Breast epithelium (tissue), 4 donors: Measurements from ENCODE around the gene MFSD11. TPM values are rescaled to one million over a fixed set of nuclear protein-coding genes. Genes with fewer than 3 reads are reported as not detected.
A peak's percentile ranks its signal among the peaks of the same experiment; 100 is the strongest.
"Not testable (repeated sequence)": the region's sequence is repeated elsewhere in the genome, so short reads cannot be mapped to it uniquely, and the experiment has no call there.

Source experiments
- DNase-seq, 2 donors: peaks; one replicate each; pipeline ENCODE4 v3.0.0-alpha.2; 2019; ENCODE audit warnings: low spot score in 2 of 2
- H3K27ac ChIP-seq, 2 donors: fragments of 200-600 bp; sonication (generic) in 1 of 2; one replicate each; pipeline ENCODE4 v1.5.1; 2016 to 2019; ENCODE audit warnings: mild to moderate bottlenecking in 1 of 2
- H3K27me3 ChIP-seq, 2 donors: fragments of 200-600 bp; sonication (generic) in 1 of 2; one replicate each; pipeline versions ENCODE4 v1.5.1 to v1.6.0; 2017 to 2019; ENCODE audit warnings: control low read depth in 1 of 2, mild to moderate bottlenecking in 1 of 2
- H3K36me3 ChIP-seq: fragments of 200-600 bp; one replicate; pipeline ENCODE4 v1.5.1; 2019
- H3K4me1 ChIP-seq, 2 donors: fragments of 200-600 bp; sonication (generic); one replicate each; pipeline ENCODE4 v1.5.1; 2016 to 2019; ENCODE audit warnings: control low read depth in 1 of 2
- H3K4me3 ChIP-seq, 3 donors: fragments of 200-600 bp; sonication (generic); 1 replicate in 2 of 3; 2 replicates in 1 of 3; pipeline ENCODE4 v1.5.1; 2016 to 2019; ENCODE audit warnings: mild to moderate bottlenecking in 3 of 3, moderate library complexity in 2 of 3
- H3K9me3 ChIP-seq, 2 donors: fragments of 200-600 bp; sonication (generic) in 1 of 2; one replicate each; pipeline ENCODE4 v1.5.1; 2016 to 2019; ENCODE audit warnings: control low read depth in 1 of 2
- POLR2A ChIP-seq: fragments of 450-650 bp; IDR thresholded peaks from one replicate; pipeline ENCODE4 v1.6.1; 2016; ENCODE audit warnings: antibody characterized with exemption, mild to moderate bottlenecking, moderate library complexity
- POLR2AphosphoS5 ChIP-seq, 3 donors: sonication (generic); formaldehyde crosslinking; IDR thresholded peaks; one replicate each; pipeline ENCODE4 v1.6.1; 2017; ENCODE audit warnings: antibody characterized with exemption in 3 of 3
- intact Hi-C: fragments of 100-400 bp; cut with DNase I; formaldehyde crosslinking; loops from one replicate; pipeline ENCODE4 v1.15.1; 2023; ENCODE audit warnings: low total_unique reads
- total RNA-seq, 3 donors: library from RNA; depleted of rRNA; stranded (reverse); fragments of >200 nt; gene quantifications; one replicate each; pipeline ENCODE4 v1.1.0, GENCODE V29; 2016
- TF ChIP-seq, protein P1 (sequence below), 3 donors: fragments of 450-650 bp; IDR thresholded peaks; one replicate each; pipeline ENCODE4 v1.5.1; 2016 to 2017; ENCODE audit warnings: antibody characterized with exemption in 3 of 3, mild to moderate bottlenecking in 3 of 3, moderate library complexity in 3 of 3

MFSD11 gene
- total RNA-seq, 3 donors from 2014 or later, result 20.6 to 42.6 (median 23.6) TPM

DNA sequence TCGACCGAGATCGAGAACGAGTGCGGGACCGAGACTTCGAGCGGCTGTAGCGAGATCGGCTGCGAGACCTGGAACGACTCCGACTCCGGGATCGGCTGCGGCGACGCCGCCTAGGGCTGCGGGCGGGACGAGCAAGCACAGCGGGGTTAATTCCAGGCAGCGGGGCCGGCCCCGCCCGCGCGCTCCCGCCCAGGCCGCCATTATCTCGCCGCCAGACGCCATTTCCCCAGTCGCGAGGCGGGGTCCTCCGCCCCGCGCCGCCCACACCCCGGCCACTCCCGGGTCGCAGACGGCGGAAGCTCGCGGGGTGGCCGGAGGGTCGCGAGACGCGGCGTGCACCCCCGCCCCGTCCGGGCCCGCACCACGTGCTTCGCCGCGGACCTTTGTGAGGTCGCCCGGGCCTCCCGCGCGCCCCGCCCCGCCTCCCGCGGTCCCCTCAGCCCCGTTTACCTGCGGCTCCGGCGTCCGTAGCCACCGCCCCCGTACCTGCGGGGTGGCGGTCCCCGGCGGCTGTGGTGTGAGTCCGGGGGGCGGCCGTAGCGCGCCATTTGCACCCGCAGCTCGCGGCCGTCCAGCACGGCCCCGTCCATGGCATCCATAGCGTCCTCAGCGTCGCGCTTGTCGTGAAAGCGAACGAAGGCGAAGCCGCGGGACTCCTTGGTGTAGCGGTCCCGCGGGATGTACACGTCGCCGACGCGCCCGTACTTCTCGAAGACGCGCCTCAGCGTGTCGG, 1.4 kb upstream of the MFSD11 start:
- peaks cover 0 to 21% of the 10 kb centered on the region in 2 donors for H3K4me1 ChIP-seq
- no peaks in the 10 kb centered on the region for H3K9me3 ChIP-seq
- H3K4me3 ChIP-seq, result peak overlapping the region; percentile 93 to 97 (median 96)
- no peaks in the 10 kb centered on the region for H3K36me3 ChIP-seq
- no peaks in the 10 kb centered on the region for H3K27me3 ChIP-seq
- intact Hi-C loops, result no loop called here
- no peak for TF ChIP-seq POLR2A
- peak; percentile 0 to 47 (median 9) for TF ChIP-seq POLR2AphosphoS5 (IDR thresholded peaks at IDR 0.05)
- TF ChIP-seq, protein P1, sequence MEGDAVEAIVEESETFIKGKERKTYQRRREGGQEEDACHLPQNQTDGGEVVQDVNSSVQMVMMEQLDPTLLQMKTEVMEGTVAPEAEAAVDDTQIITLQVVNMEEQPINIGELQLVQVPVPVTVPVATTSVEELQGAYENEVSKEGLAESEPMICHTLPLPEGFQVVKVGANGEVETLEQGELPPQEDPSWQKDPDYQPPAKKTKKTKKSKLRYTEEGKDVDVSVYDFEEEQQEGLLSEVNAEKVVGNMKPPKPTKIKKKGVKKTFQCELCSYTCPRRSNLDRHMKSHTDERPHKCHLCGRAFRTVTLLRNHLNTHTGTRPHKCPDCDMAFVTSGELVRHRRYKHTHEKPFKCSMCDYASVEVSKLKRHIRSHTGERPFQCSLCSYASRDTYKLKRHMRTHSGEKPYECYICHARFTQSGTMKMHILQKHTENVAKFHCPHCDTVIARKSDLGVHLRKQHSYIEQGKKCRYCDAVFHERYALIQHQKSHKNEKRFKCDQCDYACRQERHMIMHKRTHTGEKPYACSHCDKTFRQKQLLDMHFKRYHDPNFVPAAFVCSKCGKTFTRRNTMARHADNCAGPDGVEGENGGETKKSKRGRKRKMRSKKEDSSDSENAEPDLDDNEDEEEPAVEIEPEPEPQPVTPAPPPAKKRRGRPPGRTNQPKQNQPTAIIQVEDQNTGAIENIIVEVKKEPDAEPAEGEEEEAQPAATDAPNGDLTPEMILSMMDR (IDR thresholded peaks at IDR 0.05), result peak in 1 of 3 donors; percentile 27
- H3K27ac ChIP-seq, result peak overlapping the region; percentile 98 to 99
- peak; percentile 61 to 83 for DNase-seq

DNA sequence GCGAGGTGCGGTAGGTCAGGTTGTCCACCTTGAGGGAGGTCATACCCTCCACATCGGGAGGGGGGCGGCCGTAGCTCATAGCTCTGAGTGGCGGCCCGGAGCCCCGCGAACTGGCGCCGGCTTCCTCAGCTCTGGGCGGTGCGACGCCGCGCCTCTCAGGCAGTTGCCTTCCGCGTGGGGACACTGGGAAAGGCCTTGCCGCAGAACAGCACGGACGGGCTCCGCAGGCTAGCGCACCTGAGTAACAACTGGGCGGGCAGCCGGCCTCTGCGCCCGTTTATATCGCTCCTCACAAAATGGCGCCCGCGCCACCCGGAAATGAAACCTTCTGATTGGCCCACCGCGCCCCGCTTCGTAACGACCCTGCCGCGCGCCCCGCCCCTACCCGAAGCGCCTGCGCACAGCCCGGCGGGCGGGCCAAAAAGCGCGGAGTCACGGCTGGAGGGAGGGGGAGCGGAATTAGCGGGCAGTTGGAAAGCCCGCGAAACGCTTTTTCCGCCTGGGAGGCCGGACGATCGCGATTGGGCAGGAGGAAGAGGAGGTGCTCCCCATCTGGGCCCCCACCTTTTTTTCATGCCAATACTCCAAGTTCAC, 740 bp upstream of the MFSD11 start, which contains the start of gene SRSF2:
Gene SRSF2, minus strand, starts transcription at position 250 of the 594 bp plus-strand sequence. Its CDS starts 171 bp downstream, at position 79.
- TF ChIP-seq POLR2AphosphoS5 (IDR thresholded peaks at IDR 0.05), result peak; percentile 99 to 100 (median 100)
- TF ChIP-seq, protein P1 (IDR thresholded peaks at IDR 0.05), result peak in 1 of 3 donors; percentile 7
- peak; percentile 99 for TF ChIP-seq POLR2A
- Histone ChIP-seq H3K36me3 (no peaks in the 10 kb centered on the region), H3K27me3 (no peaks in the 10 kb centered on the region), H3K4me3 (peak within 1 kb of the TSS; percentile 93 to 97 (median 96)), H3K9me3 (no peaks in the 10 kb centered on the region), H3K27ac (peak within 1 kb of the TSS; percentile 98 to 99), H3K4me1 (peaks cover 0 to 21% of the 10 kb centered on the region in 2 donors)
- peak; percentile 98 to 99 for DNase-seq
- intact Hi-C loops, result no loop called here

DNA sequence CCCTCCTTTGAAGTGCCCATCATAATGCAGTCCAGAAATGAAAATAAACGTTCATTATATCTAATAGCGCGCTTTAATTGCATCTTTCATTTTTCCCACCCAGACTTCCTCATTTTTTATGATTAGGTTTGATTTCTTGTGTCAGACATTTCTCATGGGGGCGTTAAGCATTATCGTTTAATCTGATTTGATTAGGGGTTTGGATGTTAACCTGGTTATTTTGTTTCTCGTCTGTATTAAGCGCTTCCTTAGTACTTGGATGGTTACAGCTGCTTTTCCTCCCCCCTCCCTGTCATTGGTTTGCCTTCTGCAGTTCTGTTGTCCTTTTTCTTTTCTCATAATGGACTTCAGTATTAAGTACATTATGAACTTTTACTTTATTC, 540 bp downstream of the MFSD11 start:
- DNase-seq, result no peak
- intact Hi-C loops, result no loop called here
- H3K4me1 ChIP-seq, result peaks cover 0 to 14% of the 10 kb centered on the region in 2 donors

DNA sequence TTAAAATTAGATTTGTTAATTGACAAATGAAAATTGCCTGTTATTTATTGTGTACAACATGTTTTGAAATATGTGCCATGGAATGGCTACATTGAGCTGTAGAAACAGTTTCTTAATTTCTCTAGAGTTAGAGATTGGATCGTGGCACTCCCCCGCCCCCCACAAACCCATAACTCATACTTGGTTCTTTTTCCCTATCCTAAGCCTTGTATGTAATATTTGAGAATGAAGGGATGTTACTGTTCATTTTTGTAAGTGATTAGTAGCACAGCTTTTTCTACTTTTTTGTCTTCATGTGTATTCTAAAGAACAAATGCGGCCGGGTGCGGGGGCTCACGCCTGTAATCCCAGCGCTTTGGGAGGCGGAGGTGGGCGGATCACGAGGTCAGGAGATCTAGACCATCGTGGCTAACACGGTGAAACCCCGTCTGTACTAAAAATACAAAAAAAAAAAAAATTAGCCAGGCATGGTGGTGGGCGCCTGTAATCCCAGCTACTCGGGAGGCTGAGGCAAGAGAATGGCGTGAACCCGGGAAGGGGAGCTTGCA, 1.7 kb downstream of the MFSD11 start:
- H3K27me3 ChIP-seq, H3K9me3 ChIP-seq, H3K4me1 ChIP-seq, H3K27ac ChIP-seq, H3K4me3 ChIP-seq, H3K36me3 ChIP-seq, intact Hi-C loops, DNase-seq: not testable (repeated sequence)

More for the DNA sequence above, 540 bp downstream of the MFSD11 start:
- Histone ChIP-seq H3K36me3 (no peaks in the 10 kb centered on the region), H3K27me3 (no peaks in the 10 kb centered on the region), H3K9me3 (no peaks in the 10 kb centered on the region), H3K27ac (peak overlapping the region; percentile 98 to 99), H3K4me3 (peak overlapping the region; percentile 93 to 97 (median 96))
- no peak for TF ChIP-seq POLR2AphosphoS5 (IDR thresholded peaks at IDR 0.05)
- TF ChIP-seq, protein P1 (IDR thresholded peaks at IDR 0.05), result no peak
- TF ChIP-seq POLR2A, result no peak

DNA sequence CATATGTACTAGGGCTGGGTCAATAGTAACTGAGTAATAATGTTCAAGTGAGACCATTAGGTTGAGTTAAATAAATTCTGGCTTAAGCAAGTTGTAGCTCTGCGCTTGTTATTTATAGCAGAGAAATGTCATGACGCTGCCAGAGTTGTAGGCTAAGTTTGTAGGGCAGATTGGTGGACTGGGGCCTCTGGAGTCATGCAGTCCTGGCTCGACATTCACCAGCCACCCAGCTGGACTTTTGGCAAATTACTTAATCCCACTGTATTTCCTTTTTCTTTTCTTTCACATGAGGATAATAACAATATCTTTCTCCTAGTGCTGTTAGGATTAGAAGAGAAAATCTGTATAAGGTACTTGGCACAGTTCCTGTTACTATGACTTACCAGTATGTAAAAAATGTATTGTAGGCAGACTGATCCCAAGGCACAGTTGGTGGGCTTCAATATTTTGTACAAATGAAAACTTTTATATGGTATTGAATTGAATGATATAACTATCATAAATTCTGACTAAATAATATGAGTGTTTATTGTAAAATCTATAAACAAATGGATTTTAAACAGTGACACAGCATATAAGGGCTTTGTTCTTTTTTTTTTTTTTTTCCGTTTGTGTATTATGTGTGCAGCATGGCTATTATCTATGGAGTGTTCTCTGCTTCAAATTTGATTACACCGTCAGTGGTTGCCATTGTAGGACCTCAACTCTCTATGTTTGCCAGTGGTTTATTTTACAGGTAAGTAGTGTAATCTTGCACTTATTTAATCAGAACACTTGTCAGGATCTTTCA, 2.6 kb downstream of the MFSD11 start:
- Histone ChIP-seq H3K36me3 (no peaks in the 10 kb centered on the region), H3K4me1 (peaks cover 0 to 7% of the 10 kb centered on the region in 2 donors), H3K9me3 (no peaks in the 10 kb centered on the region), H3K4me3 (no peak overlapping the region), H3K27ac (no peak overlapping the region), H3K27me3 (no peaks in the 10 kb centered on the region)
- no peak for TF ChIP-seq POLR2A
- TF ChIP-seq, protein P1 (IDR thresholded peaks at IDR 0.05), result no peak
- TF ChIP-seq POLR2AphosphoS5 (IDR thresholded peaks at IDR 0.05), result no peak
- no peak for DNase-seq
- intact Hi-C loops, result no loop called here
